KBM-7 (cell line): ENCODE data around the gene CNOT9.

Experiments used
- DNase-seq: peaks from one replicate; pipeline ENCODE4 v3.0.0-alpha.2; 2015
- in situ Hi-C: fragments of 300-500 bp; cut with MboI; formaldehyde crosslinking; loops from 2 replicates; pipeline ENCODE4 v1.14.3; 2020; ENCODE audit warnings: low sequenced_read_pairs, low pct_unique_long_range_greater_than_20kb, mixed read lengths

CNOT9 gene

GRCh38 chr2:218638372-218638771 is 69.7 kb downstream of the CNOT9 start:
- in situ Hi-C loops: no loop called here
- DNase-seq: no peak

GRCh38 chr2:218642121-218642656 is 73.5 kb downstream of the CNOT9 start:
- in situ Hi-C loops: no loop called here
- DNase-seq: no peak

GRCh38 chr2:218642786-218643185 is 74.1 kb downstream of the CNOT9 start:
- DNase-seq: no peak
- in situ Hi-C loops: no loop called here

- DNase-seq: no peak
- in situ Hi-C loops: no loop called here
These were observed 75.2 kb downstream of the CNOT9 start for GRCh38 chr2:218643751-218644310.

- in situ Hi-C loops: no loop called here
- DNase-seq: no peak
These were observed 76.1 kb downstream of the CNOT9 start for GRCh38 chr2:218644721-218645120.

- DNase-seq: no peak
- in situ Hi-C loops: no loop called here
These were observed 76.5 kb downstream of the CNOT9 start for GRCh38 chr2:218645126-218645525.
